GM21576 (cell line): ENCODE measurements around the gene MND1.
"Not testable (repeated sequence)": the region's sequence is repeated elsewhere in the genome, so short reads cannot be mapped to it uniquely, and the experiment has no call there.

ENCODE experiments used
- ATAC-seq: cut with Tn5 transposase; IDR thresholded peaks from one replicate; pipeline ENCODE4 v1.9.1; 2021; ENCODE audit warnings: mild to moderate bottlenecking, moderate library complexity; ENCODE audit not compliant: unreplicated experiment

The MND1 gene

DNA sequence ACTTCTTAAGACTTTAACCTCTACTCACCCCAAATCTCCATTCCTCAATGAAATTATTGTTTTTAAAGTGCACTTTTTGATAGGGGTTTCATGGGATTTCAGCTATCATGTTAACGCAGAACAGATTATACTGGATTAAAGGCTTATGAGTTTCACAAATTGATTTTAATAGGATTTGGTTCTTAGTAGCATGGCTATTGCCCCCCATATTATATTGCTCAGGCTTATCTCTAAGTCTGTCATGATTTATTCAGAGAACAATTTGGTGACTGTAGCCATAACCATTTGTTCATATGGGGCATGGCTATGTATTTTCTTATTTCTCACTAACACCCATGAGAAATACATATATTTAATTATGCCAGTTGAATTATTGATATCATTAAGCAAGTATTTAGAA lies 57.0 kb downstream of the MND1 start:
- no peak for ATAC-seq

DNA sequence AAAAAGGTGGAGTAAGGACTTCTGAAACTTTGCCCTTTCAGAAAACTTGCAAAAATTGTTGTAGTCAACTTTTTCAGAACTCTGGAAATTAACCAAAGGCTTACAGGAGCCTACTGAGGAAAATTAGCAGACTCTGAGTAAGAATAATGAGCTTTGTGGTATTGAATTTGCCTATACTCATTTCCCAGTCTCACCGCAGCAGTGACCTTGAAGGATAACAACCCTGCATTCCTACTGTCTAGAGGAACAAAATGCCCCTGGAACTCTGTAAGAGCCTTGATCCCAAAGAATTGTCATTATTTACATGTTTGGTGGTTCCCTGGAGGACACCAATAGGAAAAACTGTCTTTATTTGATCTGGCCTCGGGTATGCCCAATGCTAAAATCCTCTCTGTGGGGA lies 57.9 kb downstream of the MND1 start:
- no peak for ATAC-seq

DNA sequence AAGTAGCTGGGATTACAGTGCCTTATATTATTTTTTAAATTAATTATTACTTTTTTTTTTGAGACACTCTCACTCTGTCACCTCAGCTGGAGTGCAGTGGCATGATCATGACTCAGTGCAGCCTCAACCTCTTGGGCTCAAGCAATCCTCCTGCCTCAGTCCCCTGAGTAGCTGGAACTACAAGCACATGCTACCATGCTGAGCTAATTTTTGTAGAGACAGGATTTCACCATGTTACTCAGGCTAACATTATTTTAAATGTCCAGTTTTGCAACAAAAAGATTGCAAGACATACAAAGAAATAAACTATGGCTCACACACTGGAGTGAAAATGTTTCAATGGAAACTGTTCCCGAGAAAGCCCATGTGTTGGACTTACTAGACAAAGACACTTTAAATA lies 59.2 kb downstream of the MND1 start:
- ATAC-seq: no peak

DNA sequence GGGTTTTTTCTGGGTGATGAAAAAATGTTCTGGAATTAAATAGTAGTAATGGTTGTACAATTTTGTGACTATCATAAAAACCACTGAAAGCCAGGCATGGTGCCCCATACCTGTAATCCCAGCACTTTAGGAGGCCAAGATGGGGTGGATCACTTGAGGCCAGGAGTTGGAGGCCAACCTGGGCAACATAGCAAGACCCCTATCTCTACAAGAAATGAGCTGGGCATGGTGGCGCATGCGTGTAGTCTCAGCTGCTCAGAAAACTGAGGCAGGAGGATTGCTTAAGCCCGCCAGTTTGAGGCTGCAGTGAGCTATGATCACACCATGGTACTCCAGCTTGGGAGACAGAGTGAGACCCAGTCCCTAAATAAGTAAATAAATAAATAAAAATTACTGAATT lies 63.4 kb downstream of the MND1 start:
- ATAC-seq: no peak

DNA sequence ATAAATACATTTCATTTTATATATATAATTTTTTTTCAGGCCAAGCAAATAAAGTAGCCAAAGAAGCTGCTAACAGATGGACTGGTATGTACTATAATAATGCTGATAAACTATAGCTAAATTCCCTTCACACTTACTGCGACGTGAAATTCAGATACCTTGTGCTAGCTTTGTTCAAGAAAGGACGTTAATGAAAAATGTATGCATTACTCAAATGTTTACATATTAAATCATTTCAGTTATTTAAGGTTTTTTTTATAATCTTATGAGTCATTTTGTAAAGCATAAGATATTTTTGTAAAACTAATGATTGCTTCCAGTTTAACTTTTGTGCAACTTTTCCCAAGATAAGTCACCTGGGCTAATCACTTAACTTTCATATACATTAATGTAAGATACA lies 64.4 kb downstream of the MND1 start:
- no peak for ATAC-seq

DNA sequence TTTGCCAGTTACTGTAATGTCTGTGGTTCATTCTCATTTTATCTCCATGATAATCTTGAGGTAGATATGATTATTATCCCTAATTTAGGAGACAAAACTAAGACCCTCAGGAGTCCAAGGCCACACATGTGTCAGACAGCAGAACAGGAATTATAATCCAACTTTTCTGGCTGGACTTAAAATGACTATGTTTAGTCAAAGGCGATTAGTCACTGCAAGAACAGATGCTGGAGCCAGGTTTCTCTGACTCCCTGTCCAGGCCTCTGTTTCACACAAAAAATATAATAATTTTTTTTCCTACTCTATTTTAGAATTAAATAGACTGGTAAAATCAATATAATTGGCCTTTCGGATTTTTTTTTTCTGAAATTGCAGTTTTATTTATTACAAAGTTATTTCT lies 64.9 kb downstream of the MND1 start:
- no peak for ATAC-seq

DNA sequence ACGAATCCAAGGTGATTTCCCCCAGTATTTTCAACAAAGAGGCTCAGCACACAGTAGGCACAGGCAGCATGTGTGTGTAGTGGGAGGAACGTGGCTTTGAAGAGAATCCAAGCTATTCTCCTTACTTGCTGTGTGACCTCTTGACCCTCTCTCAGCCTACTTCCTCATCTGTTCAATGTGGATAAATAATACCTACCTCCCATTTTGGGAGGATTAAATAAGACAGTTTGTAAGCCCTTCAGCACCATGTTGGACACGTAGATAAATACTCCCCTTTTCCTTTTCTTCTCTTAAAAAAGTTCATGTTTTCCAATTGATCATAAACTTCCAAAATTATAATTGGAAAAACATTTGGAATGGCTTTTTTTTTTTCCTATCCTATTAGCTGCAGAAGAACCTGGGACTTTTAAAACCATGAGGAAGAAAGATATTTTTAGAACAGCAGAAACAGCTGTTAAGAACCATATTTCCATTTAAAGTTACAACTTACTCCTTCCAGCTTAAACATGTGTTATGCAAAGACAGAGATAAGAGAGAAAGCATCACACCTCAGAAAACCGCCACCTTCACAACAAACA lies 65.5 kb downstream of the MND1 start:
- ATAC-seq: no peak

DNA sequence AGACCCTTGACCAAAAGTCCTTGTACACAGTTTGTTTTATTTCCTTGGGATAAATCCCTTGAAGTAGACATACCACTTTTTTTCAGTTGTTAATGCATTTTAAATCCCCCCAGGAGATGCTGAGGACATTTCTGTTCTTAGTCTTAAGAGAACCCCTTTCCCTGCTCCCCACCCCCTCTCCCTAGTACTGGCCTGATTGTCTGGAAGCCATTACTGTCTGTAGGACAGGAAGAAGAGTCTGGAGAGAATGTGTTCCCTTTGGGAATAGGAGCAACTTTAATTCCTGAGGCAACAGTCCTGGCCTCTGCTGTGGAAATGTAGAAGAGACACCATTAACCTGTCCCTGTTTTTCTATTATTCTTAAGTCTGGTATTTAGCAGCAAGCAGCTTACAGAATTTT lies 69.4 kb downstream of the MND1 start:
- ATAC-seq: no peak

DNA sequence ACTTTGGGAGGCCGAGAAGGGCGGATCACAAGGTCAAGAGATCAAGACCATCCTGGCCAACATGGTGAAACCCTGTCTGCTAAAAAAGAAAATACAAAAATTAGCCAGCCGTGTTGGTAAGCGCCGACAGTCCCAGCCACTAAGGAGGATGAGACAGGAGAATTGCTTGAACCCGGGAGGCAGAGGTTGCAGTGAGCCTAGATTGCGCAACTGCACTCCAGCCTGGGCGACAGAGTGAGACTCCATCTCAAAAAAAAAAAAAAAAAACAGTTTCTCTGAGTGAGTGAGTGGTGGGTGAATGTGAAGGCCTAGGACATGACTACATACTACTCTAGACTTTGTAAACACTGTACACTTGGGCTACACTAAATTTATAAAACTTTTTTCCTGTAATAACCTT lies 72.0 kb downstream of the MND1 start:
- ATAC-seq: not testable (repeated sequence)

DNA sequence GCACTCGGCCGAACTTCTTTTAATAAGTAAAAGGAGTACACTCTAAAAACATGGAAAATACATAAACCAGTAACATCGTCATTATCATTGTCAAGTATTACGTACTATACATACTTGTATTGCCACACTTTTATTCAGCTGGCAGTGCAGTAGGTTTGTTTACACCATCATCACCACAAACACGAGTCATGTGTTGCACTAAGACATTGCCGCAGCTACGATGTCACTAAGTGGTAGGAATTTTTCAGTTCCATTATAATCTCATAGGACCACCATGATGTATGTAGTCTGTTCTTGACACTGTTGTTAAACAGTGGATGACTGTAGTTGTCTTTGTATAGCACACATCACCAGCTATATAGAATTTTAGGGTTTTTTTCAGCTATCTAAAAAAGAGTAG lies 73.6 kb downstream of the MND1 start:
- ATAC-seq: no peak

DNA sequence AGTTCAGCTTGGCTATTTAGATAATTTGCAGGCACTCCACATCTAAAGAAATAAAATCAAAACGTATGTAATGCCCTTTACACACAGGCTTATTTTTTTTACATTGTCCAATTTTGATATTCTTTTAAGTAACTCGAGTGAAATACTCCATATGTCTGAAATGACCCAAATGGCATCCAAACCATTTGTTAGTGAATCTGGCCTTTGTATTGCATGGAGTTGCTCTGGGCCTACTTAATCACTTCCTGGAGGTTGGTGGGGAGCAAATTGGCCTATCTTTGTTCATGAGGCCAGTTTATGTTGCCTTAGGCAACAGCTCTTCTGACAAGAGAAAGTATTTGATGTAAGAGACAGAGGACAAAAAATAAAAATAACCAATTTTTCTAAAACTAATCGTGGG lies 74.1 kb downstream of the MND1 start:
- ATAC-seq: no peak

DNA sequence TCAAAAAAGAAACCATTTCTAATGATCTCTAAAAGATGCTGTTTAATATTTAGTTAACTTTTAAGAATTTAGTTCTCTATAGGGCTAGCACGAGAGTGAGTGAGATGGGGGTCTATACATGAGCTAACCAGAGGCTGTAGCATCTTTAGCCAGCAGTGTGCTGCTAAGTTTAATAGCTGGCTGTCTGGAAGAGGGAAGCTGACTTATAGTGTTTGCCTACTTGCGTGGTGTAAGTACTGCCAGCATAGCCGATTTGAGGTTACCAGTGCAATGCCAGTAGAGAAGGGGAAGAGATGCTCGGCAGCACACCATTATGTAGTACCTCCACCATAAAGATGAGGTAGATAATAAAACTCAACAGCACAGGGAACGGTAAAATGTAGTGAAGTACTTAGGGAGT lies 74.5 kb downstream of the MND1 start:
- no peak for ATAC-seq

DNA sequence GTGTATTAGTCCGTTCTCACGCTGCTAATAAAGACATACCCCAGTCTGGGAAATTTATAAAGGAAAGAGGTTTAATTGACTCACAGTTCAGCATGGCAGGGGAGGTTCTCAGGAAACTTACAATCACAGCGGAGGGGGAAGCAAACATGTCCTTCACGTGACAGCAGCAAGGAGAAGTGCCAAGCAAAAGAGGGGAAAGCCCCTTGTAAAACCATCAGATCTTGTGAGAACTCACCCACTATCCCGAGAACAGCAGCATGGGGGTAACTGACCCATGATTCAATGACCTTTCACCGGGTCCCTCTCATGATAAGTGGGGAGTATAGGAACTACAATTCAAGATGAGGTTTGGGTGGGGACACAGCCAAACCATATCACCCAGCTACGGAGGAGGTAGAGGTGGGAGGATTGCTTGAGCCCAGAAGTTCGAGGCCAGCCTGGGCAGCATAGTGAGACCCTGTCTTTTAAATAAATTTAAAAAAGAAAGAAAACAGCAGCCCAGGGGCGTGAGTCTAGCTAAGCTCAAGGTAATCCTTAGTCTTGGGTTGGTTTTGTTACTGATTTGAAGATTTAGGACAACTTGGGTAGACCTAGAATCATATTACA lies 75.3 kb downstream of the MND1 start:
- ATAC-seq: no peak

DNA sequence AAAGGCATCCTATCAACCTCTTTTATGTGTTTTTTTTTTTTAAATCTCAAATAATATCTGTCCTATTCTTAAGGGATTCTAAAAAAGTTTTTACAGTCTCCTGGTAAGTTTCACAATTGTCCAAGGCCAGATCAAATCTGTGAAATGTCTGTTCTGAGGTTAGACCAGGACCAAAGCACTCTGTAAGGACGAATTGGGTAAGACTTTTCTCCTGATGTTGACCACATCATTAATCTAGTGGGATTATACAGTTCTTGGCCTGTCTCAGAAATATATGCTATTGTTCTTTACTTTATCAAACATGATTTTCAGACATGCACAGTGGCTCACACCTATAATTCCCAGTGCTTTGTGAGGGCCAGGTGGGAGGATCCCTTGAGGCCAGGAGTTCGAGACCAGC lies 75.9 kb downstream of the MND1 start:
- ATAC-seq: no peak

DNA sequence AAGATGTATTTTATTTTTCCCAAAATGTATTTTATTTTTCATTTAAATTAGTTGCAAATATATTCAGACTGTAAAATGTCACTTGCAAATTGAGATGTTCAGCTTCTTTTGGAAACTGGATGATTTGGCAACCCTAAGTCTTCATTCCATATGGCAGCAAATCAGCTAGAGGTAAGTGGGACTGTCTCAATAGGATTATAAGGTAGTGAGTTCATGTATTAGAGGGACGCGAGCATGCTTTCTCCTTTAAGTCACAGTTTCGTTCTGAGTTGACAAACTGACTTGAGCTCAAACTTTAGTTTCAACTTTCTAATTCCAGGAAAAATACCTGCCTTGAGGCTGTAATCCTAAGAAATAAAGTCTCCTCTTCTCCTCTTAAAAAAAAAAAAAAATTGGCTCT lies 77.5 kb downstream of the MND1 start:
- no peak for ATAC-seq

DNA sequence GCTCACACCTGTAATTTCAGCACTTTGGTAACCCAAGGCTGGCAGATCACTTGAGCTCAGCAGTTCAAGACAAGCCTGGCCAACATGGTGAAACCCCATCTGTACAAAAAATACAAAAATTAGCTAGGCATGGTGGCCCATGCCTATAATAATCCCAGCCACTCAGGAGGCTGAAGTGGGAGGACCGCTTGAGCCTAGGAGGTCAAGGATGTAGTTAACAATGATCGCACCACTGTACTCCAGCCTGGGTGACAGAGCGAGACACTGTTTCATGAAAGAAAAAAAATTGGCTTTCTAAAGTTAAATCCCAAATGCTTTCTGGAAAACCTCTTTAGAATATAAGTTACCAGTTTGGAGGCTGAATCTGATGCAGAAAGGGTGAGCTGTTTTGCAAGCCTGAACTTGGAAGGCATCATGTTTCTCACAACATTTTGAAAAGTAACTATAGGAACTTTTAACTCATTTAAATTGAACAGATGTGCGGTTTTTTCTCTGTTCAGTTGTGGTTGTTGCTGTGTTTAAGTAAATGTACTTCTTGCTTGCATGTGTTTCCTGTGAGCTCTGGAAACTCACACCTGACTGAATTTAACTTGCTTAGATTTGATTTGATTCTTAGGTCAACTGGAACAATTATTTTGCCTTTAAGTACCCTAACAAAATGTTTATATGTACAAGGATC lies 81.9 kb downstream of the MND1 start:
- ATAC-seq: peak; percentile 69

DNA sequence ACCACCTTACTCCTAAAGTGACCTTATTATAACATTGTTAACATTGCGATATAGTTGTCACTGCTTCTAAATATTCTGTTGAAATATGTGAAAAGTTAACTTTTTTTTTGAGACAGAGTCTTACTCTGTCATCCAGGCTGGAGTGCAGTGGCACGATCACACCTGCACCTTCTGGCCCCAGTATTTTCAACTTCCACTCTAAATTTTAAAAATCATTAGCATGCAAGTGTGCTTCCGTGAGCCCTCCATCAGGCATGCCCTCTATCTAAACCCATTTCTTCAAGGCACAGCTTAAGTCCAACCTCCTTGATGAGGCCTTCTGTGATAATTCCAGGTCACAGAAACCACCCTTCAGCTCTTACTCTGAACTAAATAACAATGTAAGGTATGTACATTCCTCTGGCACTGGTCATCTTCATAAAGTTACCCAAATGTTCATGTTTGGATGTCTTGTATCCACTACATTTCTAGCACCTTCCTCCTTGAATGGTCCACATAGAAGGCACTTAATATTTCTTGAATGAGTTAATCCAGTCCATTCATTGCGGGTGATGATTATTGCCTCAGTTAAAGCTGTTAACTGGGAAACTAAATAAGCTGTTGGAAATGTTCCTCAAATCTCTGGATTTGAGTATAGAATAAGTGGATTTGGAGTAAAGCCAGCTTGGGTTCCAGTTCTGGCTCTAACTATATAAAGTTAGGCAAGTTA lies 83.0 kb downstream of the MND1 start:
- no peak for ATAC-seq

DNA sequence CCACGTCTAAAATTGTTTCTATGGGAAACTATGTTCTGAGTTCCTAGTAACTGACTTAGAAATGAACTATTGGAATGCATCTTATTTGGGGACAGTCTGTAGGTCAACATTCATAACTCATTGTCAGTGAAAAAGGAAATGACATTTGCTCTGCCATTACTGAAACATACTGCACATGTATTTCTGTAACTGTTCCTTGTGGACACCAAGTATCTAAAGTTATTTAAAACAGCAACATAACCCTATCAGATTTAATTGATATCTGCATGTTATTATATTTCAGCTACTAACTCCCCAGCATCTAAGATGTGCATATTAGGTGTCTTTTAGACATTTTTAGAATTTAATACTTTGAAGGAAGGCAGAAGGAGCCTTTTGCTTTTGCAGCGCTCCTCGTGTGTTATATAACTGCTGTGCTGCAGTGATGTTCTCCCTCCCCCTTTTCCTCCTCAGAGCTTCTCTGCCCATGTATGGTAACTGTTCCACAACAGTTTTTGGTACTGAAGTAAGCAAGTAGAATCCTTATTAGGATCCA lies 84.5 kb downstream of the MND1 start:
- ATAC-seq: no peak

DNA sequence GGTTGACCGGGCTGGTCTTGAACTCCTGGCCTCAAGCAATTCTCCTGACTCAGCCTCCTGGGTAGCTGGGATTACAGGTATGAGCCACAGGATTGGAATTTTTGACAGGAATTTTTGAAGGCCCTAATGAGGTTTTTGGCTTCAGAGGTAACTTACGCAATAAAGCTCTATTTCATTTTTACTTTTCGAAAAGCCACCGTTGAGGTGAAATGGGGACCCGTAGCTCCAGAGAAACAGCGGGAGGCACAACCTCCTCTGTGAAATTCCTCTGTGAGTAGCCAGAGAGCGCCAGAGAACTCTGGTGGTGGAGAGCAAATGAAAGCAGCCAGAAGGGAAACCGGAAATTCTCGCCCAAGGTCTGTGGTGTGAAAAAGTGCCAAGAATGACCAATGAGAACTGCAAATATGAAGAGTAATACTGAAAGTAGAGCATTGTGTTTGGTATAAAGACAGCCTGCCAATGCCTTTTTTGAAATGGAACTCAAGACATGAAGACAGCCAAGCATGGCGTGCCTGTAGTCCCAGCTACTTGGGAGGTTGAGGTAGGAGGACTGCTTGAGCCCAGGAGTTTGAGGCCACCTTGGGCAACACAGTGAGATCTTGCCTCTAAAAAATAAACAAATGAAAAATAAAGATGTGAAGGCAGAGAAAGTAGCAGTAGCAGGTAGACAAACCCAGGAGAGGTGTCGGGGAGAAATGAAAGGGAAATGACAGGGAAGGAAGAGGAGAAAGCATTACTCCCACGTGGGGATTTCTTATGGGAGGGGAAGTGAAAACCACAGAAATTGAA lies 88.7 kb downstream of the MND1 start:
- ATAC-seq: peak; percentile 86

DNA sequence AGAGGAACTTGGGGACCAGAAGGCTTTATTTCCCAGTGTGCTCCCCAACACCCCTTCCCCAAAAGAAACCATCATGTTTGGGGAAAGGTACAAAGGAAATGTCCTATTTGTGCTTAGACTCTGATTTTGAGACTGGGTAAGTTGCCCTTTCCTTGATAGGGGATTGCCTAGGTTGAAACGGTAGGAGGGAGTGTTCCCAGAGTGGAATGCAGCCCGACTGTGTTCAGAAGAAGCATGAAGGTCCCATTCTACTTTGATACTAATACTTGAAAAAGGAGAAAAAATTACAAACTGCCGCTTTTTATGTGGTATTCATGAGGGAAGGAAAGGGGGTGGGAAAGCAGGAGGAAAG lies 89.2 kb downstream of the MND1 start:
- ATAC-seq: no peak

DNA sequence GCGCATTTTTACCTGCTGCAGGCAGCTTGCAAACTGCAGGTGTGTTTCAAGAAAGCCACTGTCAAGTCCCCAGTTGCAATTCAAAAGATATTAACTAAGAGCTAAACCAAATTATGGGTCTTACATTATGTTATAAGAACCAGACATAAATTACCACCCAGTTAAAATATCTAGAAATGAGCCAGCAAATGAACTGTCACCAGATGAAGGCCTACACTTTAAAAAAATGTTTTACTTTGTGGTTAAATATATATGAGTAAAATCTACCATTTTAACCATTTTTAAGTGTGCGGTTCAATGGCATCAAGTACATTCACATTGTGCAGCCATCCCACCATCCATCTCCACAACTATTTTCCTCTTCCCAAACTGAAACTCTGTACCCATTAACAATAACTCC lies 89.7 kb downstream of the MND1 start:
- ATAC-seq: no peak
